Lower leg skin (tissue), 4 donors: Measurements from ENCODE around the gene ZDHHC3. TPM values are rescaled to one million over a fixed set of nuclear protein-coding genes. Genes with fewer than 3 reads are reported as not detected.
A peak's percentile ranks its signal among the peaks of the same experiment; 100 is the strongest.

Source experiments
- DNase-seq, 2 donors: peaks; one replicate each; pipeline ENCODE4 v3.0.0-alpha.2; 2019; ENCODE audit warnings: low spot score in 2 of 2
- H3K4me3 ChIP-seq: fragments of 200-600 bp; sonication (generic); 2 replicates; pipeline ENCODE4 v1.5.1; 2017; ENCODE audit warnings: mild to moderate bottlenecking, low read depth; ENCODE audit not compliant: poor library complexity, severe bottlenecking
- POLR2A ChIP-seq, 2 donors: fragments of 450-650 bp; IDR thresholded peaks; one replicate each; pipeline ENCODE4 v1.6.1; 2016 to 2017; ENCODE audit warnings: antibody characterized with exemption in 2 of 2, mild to moderate bottlenecking in 1 of 2, moderate library complexity in 1 of 2
- WGBS, 2 donors: methylation state at CpG; one replicate each; pipeline ENCODE4 v1.1.5; 2018; 5-methylcytosine and 5-hydroxymethylcytosine counted together
- intact Hi-C: fragments of 100-400 bp; cut with DNase I; formaldehyde crosslinking; loops from one replicate; pipeline ENCODE4 v1.15.0; 2023; ENCODE audit warnings: low total_unique reads
- total RNA-seq, 4 donors: library from RNA; depleted of rRNA; stranded (reverse); fragments of >200 nt; gene quantifications; one replicate each; pipeline ENCODE4 v1.1.0, GENCODE V29; 2016
- TF ChIP-seq, protein P1 (sequence below), 3 donors: fragments of 450-650 bp; IDR thresholded peaks; one replicate each; pipeline ENCODE4 v1.5.1; 2016; ENCODE audit warnings: antibody characterized with exemption in 3 of 3, mild to moderate bottlenecking in 3 of 3, moderate library complexity in 2 of 3

The ZDHHC3 gene
- total RNA-seq, 4 donors from 2014 or later, result 146 to 177 (median 159) TPM

DNA sequence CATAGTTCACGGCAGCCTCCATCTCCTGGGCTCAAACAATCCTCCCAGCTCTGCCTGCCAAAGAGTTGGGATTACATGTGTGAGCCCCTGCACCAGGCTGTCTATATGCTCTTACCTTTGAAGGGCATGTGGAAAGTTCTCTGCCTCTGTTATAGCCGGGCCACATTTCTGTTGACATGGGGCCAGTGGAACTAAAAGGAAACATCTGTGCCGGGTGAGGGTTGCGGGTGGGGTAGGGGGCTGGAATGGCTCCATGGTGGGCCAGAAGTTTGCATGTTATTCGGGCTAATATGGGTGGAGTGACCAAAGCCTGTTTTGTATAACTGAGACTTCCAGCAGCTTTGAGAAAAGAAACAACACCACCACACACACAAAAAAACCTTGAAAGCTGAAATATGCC, 41.8 kb upstream of the ZDHHC3 start:
- DNase-seq, result no peak
- TF ChIP-seq, protein P1, sequence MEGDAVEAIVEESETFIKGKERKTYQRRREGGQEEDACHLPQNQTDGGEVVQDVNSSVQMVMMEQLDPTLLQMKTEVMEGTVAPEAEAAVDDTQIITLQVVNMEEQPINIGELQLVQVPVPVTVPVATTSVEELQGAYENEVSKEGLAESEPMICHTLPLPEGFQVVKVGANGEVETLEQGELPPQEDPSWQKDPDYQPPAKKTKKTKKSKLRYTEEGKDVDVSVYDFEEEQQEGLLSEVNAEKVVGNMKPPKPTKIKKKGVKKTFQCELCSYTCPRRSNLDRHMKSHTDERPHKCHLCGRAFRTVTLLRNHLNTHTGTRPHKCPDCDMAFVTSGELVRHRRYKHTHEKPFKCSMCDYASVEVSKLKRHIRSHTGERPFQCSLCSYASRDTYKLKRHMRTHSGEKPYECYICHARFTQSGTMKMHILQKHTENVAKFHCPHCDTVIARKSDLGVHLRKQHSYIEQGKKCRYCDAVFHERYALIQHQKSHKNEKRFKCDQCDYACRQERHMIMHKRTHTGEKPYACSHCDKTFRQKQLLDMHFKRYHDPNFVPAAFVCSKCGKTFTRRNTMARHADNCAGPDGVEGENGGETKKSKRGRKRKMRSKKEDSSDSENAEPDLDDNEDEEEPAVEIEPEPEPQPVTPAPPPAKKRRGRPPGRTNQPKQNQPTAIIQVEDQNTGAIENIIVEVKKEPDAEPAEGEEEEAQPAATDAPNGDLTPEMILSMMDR (IDR thresholded peaks at IDR 0.05), result no peak
- TF ChIP-seq POLR2A (IDR thresholded peaks at IDR 0.05), result no peak
- 43 to 59% methylated on average over 5 of the region's 5 CpGs for WGBS, 2 donors
- no peak overlapping the region for H3K4me3 ChIP-seq
- intact Hi-C loops, result no loop called here

DNA sequence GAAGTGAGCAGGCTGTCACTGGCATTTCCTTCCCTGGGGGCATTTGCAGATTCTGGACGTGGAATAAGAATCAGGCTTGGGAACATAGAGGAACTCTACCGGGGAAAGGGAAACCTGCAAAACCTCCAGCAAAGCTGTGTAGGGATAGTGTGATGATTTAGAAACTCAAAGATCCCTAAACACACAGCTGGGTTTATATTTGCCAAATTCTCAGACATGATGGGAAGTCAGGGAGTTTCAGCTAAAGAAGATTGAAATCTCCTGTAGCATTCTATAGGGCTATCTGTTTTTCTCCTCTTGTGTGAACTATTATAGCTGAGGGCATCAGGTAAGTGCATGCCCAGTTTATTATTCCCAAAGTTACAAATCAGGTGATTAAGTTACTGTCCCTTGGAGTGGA, 40.9 kb upstream of the ZDHHC3 start:
- H3K4me3 ChIP-seq, result no peak overlapping the region
- WGBS, 2 donors, result 28 to 50% methylated on average over 2 of the region's 2 CpGs
- TF ChIP-seq POLR2A (IDR thresholded peaks at IDR 0.05), result no peak
- TF ChIP-seq, protein P1 (IDR thresholded peaks at IDR 0.05), result no peak
- intact Hi-C loops, result no loop called here
- DNase-seq, result no peak

DNA sequence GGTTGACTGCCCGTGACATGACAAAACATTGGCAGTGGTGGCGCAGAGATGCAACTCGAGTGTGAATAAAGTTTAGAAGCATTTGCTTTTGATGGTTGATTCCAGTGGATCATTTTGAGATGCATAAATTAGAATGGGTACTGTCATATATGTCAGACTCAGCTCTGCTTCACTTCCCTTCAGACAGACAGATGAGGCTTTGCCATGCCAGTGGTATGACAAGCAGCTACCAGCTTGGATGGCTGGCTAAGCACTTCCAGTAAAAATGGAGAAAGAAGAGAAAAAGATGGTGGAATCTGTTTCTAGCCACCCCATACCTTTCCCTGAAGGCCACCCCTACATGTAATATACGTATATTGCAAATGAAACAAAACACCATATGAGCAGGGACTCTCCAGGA, 36.6 kb upstream of the ZDHHC3 start:
- intact Hi-C loops, result no loop called here
- no peak for DNase-seq
- H3K4me3 ChIP-seq, result no peak overlapping the region
- 73 to 82% methylated on average over 4 of the region's 4 CpGs for whole genome bisulfite sequencing, 2 donors
- TF ChIP-seq, protein P1 (IDR thresholded peaks at IDR 0.05), result no peak
- TF ChIP-seq POLR2A (IDR thresholded peaks at IDR 0.05), result no peak

DNA sequence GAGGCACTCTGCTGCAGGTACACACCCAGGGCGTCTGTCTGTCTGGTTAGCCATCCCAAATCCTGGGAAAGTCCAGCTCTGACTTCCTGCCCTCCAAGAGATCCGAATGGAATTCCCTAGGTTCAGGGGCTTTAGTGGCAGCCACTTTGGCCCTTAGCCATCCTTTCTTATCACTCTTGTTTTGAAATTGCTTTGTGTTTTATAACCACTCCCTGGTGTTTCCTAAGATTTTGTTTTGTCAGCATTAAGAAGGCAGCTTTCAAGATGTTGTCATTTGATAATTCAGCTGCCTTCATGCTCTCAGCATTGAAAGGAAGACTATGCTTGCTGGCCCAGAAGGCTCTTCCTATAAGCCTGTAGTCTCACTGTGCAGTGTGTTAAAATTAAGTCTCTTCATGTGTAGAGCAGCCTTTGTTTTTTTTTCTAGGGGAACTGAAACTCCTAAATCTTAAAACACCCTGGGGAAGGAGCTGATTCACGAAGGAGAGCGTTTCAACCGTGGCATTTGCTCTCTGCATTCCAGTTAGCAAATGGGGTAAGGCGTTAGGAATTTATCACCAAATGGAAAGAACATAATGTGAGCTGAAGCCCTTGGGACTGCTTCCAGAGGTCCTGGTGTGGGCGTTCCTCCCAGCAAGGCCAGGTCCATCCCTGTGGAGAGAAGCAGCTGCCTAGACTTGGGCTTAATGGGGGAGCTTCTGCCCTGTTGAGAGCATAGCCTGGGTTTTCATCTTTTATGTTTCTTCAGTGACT, 36.0 kb upstream of the ZDHHC3 start:
- intact Hi-C loops, result no loop called here
- 12% methylated on average over 7 of the region's 7 CpGs for WGBS, 2 donors
- TF ChIP-seq, protein P1 (IDR thresholded peaks at IDR 0.05), result no peak
- TF ChIP-seq POLR2A (IDR thresholded peaks at IDR 0.05), result no peak
- H3K4me3 ChIP-seq, result no peak overlapping the region
- DNase-seq, result peak in 1 of 2 donors; percentile 67

DNA sequence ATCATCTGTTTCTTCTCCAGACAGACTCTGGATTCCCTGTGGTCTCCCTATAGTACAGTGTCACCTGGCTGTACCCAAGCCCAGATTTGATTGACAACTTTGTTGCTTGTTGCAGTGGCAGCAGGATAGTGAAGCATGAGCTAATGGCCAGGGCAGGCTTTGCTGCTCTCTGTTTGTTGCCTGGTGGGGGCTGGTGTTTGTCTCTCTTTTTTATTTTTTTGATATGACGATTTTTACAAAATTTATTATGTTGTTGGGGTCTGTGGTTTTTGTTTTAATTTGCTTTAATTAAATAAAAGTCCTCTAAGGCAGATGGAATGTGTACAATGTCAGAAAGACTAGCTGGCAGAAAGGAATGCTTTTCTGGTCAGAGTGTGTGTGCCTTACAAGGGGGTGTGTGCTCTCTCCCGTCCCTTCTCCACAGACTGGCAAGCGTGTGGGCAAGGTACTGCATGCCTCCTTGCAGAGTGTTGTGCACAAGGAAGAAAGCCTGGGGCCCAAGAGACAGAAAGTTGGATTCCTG, 34.9 kb upstream of the ZDHHC3 start:
- no peak for DNase-seq

More for the DNA sequence above, 34.9 kb upstream of the ZDHHC3 start:
- 20 to 23% methylated on average over 3 of the region's 3 CpGs for WGBS, 2 donors
- TF ChIP-seq POLR2A (IDR thresholded peaks at IDR 0.05), result no peak
- TF ChIP-seq, protein P1 (IDR thresholded peaks at IDR 0.05), result no peak
- H3K4me3 ChIP-seq, result no peak overlapping the region
- intact Hi-C loops, result no loop called here
